K562 (cell line): ENCODE measurements around the gene HPN. TPM values are rescaled to one million over a fixed set of nuclear protein-coding genes. Genes with fewer than 3 reads are reported as not detected.

Experiments used
- ATF7 ChIP-seq: fragments of 450-650 bp; IDR thresholded peaks from 2 replicates; pipeline ENCODE4 v1.7.1; 2014; ENCODE audit warnings: mild to moderate bottlenecking, moderate library complexity
- BCOR ChIP-seq: fragments of 450-650 bp; IDR thresholded peaks from 2 replicates; pipeline ENCODE4 v1.6.1; 2016
- EGR1 ChIP-seq: fragments of 450-650 bp; conservative IDR thresholded peaks from 2 replicates; pipeline ENCODE4 v1.6.1; 2017; ENCODE audit warnings: mild to moderate bottlenecking
- ESRRA ChIP-seq: fragments of 450-650 bp; IDR thresholded peaks from 2 replicates; pipeline ENCODE4 v1.6.1; 2014; ENCODE audit warnings: low read depth, mild to moderate bottlenecking, moderate library complexity, borderline replicate concordance
- JUND ChIP-seq, 2 experiments: IDR thresholded peaks; 2 replicates in 1 of 2; 3 replicates in 1 of 2; pipeline ENCODE4 v1.6.1; 2011; ENCODE audit warnings: borderline replicate concordance in 2 of 2, low read depth in 2 of 2, low read length in 2 of 2, improper control_type of control experiment in 1 of 2, missing biosample characterization in 1 of 2, missing genetic modification characterization in 1 of 2, missing genetic modification reagents in 1 of 2
- PBX2 ChIP-seq, 2 experiments: IDR thresholded peaks in 1 of 2; conservative IDR thresholded peaks in 1 of 2; 2 replicates each; pipeline ENCODE4 v1.6.1; 2016; ENCODE audit warnings: low read depth in 2 of 2, mild to moderate bottlenecking in 1 of 2, missing compliant biosample characterization in 1 of 2, missing genetic modification characterization in 1 of 2, moderate library complexity in 1 of 2
- PRDM10 ChIP-seq: fragments of 450-650 bp; IDR thresholded peaks from 2 replicates; pipeline ENCODE4 v1.6.1; 2018; ENCODE audit not compliant: partially characterized antibody
- RBM25 ChIP-seq: fragments of 200-400 bp; formaldehyde crosslinking; IDR thresholded peaks from 2 replicates; pipeline ENCODE4 v1.6.1; 2018; ENCODE audit warnings: low read length, low read depth, moderate library complexity; ENCODE audit not compliant: severe bottlenecking
- SMARCA4 ChIP-seq: fragments of 450-650 bp; IDR thresholded peaks from 2 replicates; pipeline ENCODE4 v1.6.1; 2016
- SMARCA5 ChIP-seq: fragments of 450-650 bp; IDR thresholded peaks from 2 replicates; pipeline ENCODE4 v1.6.1; 2016
- SMARCE1 ChIP-seq: fragments of 450-650 bp; IDR thresholded peaks from 2 replicates; pipeline ENCODE4 v1.7.1; 2016; ENCODE audit warnings: mild to moderate bottlenecking
- SRSF1 ChIP-seq: fragments of 200-400 bp; formaldehyde crosslinking; IDR thresholded peaks from 2 replicates; pipeline ENCODE4 v1.6.1; 2017; ENCODE audit warnings: mild to moderate bottlenecking, low read depth, low read length, moderate library complexity
- ZKSCAN1 ChIP-seq: fragments of 150-350 bp; IDR thresholded peaks from 2 replicates; pipeline ENCODE4 v1.6.1; 2016; ENCODE audit warnings: low read depth, low read length
- ZNF398 ChIP-seq: fragments of 250-450 bp; sonication (Bioruptor Pico); IDR thresholded peaks from 2 replicates; pipeline ENCODE4 v1.8.0; 2021; ENCODE audit warnings: moderate library complexity, mild to moderate bottlenecking, inconsistent platforms
- ZNF592 ChIP-seq: fragments of 450-650 bp; IDR thresholded peaks from 2 replicates; pipeline ENCODE4 v1.6.1; 2017; ENCODE audit warnings: antibody characterized with exemption, mild to moderate bottlenecking
- polyA plus RNA-seq, 8 experiments: library from polyadenylated mRNA; depleted of rRNA in 4 of 8; stranded (reverse) in 5 of 8; unstranded in 3 of 8; fragments of >200 nt; fragmentation: Nextera tagmentation in 2 of 8; fragmentation: Illumina TruSeq in 1 of 8; extraction: Ambion mirVana in 2 of 8; extraction: Trizol in 1 of 8; gene quantifications; 2 replicates each; pipeline versions ENCODE4 v1.2.1 to v1.2.3, GENCODE V29; 2011 to 2014; ENCODE audit warnings: inconsistent platforms in 1 of 8, missing spikeins in 1 of 8
- total RNA-seq, 7 experiments: library from RNA; depleted of rRNA in 6 of 7; stranded (reverse); fragments of >200 nt in 6 of 7; fragmentation: Illumina TruSeq in 2 of 7; extraction: Trizol in 2 of 7; gene quantifications; 2 replicates each; pipeline versions ENCODE4 v1.2.1 to v1.2.3, GENCODE V29; 2011 to 2021; ENCODE audit warnings: low replicate concordance in 1 of 7

HPN gene
- total and polyA plus RNA-seq, 9 of the 15 experiments (the other 6 are each of a cell fraction or from before 2014, with no cell fraction given): 0.10 to 0.20 TPM; not detected in 7

- TF ChIP-seq PBX2 (CRISPR knock-in tag; IDR thresholded peaks at IDR 0.05; ENCODE audit: low read depth) (no peak), PBX2 (tag; conservative IDR thresholded peaks at IDR 0.05; ENCODE audit: low read depth) (peak; percentile 56), SMARCA4 (0 out of 2 replicates have a peak, but pooled peaks have one; percentile 17), PRDM10 (peak; percentile 12), EGR1 (peak; percentile 85), RBM25 (peak; percentile 76), ZKSCAN1 (peak; percentile 98), ZNF398 (CRISPR knock-in tag) (no peak), ATF7 (no peak), SMARCE1 (0 out of 2 replicates have a peak, but pooled peaks have one; percentile 24), JUND (IDR thresholded peaks at IDR 0.05; ENCODE audit: borderline replicate concordance, low read depth, low read length) (peak; percentile 66; the same call in 1 of the 2 replicates), JUND (tag; IDR thresholded peaks at IDR 0.05; ENCODE audit: borderline replicate concordance, low read depth, low read length) (peak; percentile 41; the same call in 1 of the 3 replicates), ZNF592 (peak; percentile 26; the same call in 1 of the 2 replicates), BCOR (peak; percentile 85), SRSF1 (no peak), SMARCA5 (0 out of 2 replicates have a peak, but pooled peaks have one; percentile 53), ESRRA (peak; percentile 76; the same call in 1 of the 2 replicates)
These were observed 66.0 kb downstream of the HPN start (continued) for GRCh38 chr19:35107545-35107944.
